Stimulated activated CD4-positive, alpha-beta T cell treated with anti-CD3 and anti-CD28 coated beads, Interleukin-4, amount 100 ng/mL, for 4 hours (primary cell): ENCODE data around the gene SQSTM1.

Source experiments
- DNase-seq, 2 experiments: peaks; one replicate each; pipeline ENCODE4 v3.0.0-alpha.2; 2020

Gene SQSTM1

GRCh38 chr5:179806250-179807048, 14.3 kb upstream of the SQSTM1 start, which contains the start of gene MGAT4B:
TSS of gene MGAT4B (minus strand) at chr5:179806866. CDS start at chr5:179806583, 283 bp downstream.
- DNase-seq = peak; percentile 44 to 69

DNA sequence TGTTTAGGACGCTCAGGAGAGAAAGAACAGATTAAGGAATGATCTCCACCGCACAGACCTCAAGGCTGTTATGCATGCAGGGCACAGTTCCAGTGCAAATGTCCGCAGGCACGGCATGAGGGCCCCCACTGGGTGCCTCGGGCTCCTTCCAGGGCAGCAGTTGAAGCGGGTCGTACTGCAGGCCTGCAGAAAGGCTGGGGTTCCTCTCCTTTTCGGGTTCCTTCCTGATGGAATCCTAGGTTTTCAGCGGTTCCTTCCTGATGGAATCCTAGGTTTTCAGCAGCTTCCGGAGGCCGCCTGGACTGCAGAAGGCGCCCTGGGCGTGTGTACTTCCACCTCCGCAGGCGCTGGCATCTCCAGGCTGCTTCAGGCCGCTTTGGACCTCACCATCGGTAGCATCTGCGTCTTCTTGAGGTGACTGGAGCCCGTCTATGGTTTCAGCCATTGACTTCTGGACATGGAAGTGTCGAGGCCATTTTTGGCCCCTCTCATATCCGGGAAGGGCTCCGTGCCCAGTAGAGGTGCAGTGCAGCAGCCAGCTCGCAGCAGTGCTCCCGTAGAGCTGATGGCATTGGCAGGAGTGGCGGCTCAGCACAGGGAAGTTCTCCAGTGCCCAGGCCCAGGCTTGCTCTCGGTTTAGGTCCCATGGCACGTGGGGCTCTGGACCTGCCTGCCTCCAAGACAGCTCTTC, 8.4 kb upstream of the SQSTM1 start:
- DNase-seq = no peak

DNA sequence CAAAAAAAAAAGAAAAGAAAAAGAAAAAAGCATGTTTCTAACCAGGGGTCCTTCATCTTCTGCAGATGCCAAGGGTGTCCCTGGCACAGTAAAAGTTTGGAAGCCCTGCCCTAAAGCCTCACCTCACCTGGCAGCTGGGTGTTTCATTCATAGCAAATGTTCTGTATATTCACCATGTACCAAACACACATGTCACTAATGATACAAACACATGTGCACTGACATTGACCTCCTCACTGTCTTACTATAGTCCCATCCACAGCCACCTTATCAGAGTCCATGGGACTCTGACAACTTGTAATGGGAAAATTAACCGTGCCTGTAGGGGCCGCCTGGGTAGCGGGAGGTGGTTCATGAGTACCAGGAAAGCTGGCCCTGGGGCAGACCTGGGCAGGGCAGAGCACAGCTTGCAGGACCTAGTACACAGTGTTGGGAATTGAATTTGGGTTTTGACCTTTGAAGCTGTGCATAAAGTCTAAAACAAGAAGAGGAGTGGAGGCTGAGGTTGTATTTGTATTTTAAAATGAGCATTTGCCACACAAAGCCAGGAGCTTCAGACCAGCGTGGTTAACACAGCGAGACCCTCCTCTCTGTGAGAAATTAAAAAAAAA, 7.6 kb upstream of the SQSTM1 start:
- no peak for DNase-seq

- no peak for DNase-seq
These were observed 6.6 kb upstream of the SQSTM1 start for GRCh38 chr5:179814090-179814489.

DNA sequence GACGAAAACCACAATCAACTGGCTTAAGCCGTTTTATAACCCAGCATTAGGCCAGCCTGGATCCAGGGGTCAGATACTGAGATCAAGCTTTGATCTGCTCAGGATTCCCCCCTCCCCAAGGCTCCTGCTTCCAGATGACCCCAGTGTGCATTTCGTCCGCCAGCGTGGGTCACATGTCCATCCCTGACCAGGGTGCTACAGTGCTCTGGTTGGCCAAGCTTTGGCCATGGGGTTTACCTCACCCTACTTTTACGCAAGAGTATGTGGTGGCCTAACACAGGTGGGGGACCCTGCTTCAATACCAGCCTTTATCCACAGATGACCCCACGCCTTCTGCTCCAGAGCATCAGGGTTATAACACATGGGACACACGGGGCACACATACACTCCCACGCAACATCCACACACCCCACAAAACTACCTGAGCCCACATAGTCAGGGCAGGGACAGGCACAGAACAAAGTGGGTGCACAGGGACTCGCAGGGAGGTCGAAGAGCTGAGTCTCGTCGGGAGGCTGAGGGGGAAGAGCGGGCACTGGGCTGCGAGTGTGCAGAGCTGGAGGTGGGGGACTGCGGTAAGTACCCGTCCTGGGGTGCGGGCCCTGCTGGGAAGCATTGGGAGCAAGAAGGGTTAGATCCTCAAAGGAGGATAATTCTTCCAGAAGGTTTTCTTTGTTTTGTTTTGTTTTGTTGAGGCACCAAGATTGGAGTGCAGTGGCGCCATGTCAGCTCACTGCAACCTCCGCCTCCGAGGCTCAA, 5.0 kb upstream of the SQSTM1 start:
- DNase-seq = no peak

DNA sequence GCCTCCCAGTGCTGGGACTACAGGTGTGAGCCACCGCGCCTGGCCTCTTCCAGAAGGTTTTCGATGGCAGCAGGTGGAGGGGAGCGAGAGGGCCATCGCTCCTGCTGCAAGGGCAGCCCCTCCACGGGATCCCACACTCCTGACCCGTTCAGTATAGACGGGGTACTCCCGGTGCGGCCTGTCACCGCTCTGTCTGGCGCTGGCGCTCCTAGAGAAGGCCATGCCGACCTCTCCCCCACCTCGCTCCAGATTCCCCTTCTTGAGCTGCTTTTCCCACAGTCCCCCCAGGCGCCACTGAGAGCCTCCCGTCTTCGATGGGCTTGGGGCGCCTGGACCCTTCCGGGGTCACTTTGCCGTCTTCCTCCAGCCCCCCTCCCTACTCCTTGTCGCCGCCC, 4.3 kb upstream of the SQSTM1 start:
- DNase-seq = no peak

DNA sequence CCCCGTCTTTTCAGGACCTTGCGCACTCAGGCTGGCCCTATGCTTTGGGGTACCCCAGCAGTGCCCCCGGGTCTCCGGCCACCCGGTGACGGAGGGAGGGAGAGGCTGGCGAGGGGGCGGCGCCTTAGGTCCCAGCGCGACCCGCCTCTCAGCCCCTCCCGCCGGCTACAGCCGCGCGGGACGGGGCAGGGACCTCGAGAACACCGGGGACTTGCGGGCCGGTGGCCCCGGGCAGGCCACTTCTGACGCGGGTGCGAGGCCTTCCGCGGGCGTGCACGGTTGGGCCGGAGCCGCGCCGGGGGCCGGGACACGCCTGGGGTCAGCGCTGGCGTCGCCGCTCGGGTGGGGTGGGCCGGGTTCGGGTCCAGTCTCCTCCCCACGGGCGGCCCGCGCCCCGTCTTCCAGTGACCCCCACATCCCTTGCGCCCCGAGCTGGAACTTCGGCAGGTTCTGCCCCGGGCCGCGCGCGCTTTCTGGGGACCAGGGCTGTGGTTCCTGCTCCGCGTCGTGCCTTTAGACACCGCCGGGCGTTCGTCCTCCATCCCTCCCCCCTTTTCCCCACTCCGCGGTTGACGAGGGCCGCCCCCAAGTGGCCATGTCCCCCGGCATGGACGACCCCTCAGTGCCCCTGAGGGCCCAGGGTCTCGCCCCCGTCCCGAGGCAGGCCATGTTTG, 3.8 kb upstream of the SQSTM1 start:
- no peak for DNase-seq

DNA sequence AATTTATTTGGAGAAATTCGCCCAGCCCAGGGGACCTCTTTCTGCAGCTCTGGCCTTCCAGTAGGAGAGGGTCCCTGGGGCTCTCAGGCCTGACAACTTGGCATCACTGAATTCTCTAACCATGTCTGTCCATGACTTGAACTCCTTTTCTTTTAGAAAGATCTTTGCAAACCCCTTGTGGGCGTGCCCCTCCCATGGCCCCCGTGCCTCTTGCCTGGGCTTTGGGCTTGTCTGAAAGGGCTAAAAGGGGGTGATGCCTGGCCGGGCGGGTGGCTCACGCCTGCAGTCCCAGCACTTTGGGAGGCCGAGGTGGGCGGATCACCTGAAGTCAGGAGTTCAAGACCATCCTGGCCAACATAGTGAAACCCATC, 3.2 kb upstream of the SQSTM1 start:
- DNase-seq = no peak

GRCh38 chr5:179817890-179818745, 2.6 kb upstream of the SQSTM1 start:
- DNase-seq = no peak

DNA sequence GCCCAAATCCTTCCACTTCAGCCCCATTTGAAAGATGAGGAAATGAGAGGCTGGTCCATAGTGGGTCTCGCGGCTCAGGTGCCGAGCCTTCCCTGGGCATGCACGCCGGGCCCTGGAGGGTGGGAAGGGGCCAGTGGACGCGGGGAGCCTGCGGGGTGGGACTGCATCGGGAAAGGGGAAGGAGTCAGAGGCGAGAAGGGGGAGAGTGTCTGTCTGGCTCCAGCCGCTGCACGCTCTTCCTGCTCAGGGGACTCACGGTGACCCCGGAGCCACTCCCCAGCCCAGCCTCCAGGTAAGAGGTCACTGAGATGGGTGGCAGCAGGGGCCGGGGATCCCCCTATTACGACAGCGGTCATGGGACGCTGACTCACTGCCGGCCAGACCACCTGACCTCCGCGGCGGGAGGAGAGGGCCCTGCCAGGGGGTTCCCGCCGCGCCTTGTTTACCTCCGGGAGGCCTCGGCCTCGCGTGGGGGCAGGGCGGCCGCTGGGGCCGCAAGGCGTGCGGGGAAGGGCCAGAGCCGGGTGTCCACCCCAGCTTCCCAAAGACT, 1.9 kb upstream of the SQSTM1 start:
- peak; percentile 75 to 80 for DNase-seq

DNA sequence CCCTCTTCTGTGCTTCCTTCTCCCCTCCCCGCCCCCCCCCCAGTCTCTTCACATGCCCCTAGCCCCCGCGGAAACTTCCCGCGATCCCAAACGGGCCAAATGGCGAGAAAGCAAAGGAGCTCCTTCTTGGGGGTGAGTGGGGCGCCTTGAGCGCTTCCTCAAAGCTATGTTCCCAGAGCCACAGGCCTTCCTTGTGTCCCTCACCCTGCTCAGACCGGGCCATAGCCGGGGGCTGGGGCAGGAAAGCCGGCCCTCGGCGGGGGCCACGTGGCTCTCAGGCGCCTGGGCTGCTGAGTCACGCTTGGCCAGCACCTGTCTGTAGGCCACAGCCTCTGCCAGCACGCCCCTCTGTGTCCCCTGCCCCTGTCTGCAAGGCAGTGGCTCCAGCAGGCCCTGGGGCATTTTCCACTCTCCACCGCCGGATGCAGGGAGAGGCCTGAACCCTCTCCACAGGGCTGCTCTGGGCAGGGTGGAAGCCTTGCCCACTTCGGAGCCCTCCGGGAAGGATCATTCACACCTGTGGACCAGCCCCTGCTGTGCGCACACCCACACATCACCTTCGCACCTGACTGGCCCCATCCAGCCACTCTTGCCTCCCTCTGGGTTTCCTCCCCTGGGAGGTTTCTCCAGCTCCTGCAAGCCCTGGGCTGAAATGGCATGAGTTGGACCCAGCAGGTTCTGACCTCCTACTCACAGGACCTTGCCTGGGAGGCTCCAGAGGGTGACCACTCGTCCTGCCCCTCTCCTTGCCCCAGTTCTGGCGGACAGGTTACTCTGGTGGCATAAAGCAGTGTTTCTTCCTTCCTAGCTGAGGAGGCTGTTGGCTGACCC, 1.2 kb upstream of the SQSTM1 start:
- DNase-seq = peak; percentile 34 to 36

- DNase-seq = no peak
These were observed 600 bp upstream of the SQSTM1 start for GRCh38 chr5:179820127-179820482.

GRCh38 chr5:179821298-179822058, 773 bp downstream of the SQSTM1 start:
- peak; percentile 76 to 77 for DNase-seq

DNA sequence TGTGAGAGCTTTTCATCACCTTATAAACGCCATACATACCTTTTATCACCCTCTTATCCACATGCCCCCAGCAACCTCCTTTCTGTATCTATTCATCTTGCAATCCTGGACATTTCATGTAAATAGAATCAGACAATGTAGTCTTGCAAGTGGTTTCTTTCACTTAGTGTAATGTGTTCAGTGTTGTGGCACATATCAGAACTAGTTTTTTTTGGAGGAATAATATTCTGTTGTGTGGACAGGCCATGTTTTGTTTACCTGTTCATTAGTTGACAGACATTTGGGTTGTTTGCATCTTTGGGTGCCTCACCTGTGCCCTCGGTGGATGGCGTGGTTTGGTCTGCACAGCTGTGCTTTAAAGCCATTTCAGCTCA, 1.3 kb downstream of the SQSTM1 start:
- no peak for DNase-seq

GRCh38 chr5:179822444-179822990, 1.8 kb downstream of the SQSTM1 start:
- no peak for DNase-seq

DNA sequence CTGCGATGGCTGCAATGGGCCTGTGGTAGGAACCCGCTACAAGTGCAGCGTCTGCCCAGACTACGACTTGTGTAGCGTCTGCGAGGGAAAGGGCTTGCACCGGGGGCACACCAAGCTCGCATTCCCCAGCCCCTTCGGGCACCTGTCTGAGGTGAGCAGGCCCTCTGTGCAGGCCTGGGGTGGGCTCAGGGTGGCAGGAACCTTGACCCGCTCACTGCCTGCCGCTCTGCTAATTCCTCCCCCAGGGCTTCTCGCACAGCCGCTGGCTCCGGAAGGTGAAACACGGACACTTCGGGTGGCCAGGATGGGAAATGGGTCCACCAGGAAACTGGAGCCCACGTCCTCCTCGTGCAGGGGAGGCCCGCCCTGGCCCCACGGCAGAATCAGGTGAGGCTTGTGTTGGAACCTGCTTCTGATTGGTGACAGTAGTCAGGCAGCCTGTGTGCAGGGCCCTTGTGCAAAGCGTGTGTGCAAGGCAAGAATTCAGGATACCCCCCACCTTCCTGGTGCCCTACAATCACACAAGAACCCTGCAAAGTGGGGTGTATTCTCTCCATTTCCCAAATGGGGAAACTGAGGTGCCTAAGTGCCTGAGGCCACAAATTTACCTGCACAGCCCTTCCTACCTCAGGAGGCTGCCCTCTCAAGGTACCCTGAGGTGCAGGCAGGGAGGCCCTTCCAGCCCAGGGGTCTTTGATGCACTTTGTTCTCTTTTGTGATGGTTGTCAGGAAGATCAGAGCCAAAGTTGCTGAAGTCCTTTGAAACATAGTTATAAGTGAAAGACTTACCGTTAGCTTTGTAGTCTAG, 3.4 kb downstream of the SQSTM1 start:
- DNase-seq = no peak

- no peak for DNase-seq
These were observed 4.0 kb downstream of the SQSTM1 start for GRCh38 chr5:179824745-179825112.

DNA sequence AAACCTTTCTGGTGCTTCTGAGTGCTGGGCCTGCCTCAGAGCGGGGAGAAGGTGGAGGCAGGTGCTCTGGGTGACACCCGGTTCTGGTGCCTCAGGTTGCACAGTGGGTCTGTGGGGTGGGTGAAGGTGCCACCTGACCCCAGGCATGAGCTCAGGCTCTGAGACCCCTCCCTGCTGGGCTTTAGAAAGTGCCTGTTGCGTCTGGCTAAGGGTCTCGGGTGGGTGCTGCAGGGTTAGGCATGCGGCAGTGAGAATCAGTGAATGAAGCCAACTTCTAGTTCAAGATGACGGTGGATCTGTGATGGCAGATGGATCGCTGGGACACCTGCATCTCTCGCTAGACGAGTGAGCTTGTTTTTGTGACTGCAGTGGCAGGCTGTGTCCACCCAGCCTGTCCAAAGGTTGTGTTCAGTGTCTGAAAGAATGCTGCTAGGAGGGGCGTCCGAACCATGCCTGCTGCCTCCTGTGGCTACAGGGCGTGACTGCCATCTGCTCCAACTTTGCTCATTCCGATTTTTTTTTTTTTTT, 5.0 kb downstream of the SQSTM1 start:
- DNase-seq = no peak
